A549 (cell line): ENCODE results near the gene IL4R. TPM values are rescaled to one million over a fixed set of nuclear protein-coding genes. Genes with fewer than 3 reads are reported as not detected.
A peak's percentile ranks its signal among the peaks of the same experiment; 100 is the strongest.

Experiments used
- ATAC-seq, 2 experiments: fragments of 200-7000 bp in 1 of 2; fragments of >200 bp in 1 of 2; cut with Nextera tagmentation in 1 of 2; cut with Tn5 transposase in 1 of 2; 3 replicates each; pipeline versions ENCODE4 v1.8.0 to v1.9.1; 2018 to 2020; ENCODE audit warnings: mild to moderate bottlenecking in 1 of 2, moderate library complexity in 1 of 2
- CTCF ChIA-PET: fragments of 300-600 bp; sonication (Branson Sonifier 250); formaldehyde crosslinking; extraction: SDS; loops from one replicate; lab custom pipeline; 2021; ENCODE audit warnings: antibody characterized with exemption, inconsistent platforms; lab: Yijun Ruan, JAX
- POLR2A ChIA-PET: fragments of 350-600 bp; formaldehyde crosslinking; extraction: SDS; loops from one replicate; lab custom pipeline; 2021; ENCODE audit warnings: antibody characterized with exemption, inconsistent platforms; lab: Yijun Ruan, JAX
- DNase-seq, 2 experiments: peaks; one replicate each; pipeline versions ENCODE4 v3.0.0 to v3.0.0-alpha.2; 2011 to 2016; ENCODE audit warnings: low read depth in 1 of 2, low spot score in 1 of 2
- FAIRE-seq: peaks from 2 replicates; lab custom pipeline; 2011; peaks lifted over from hg19 to GRCh38; lab: Jason Lieb, UNC
- H3K27ac ChIP-seq, 2 experiments: fragments of >200 bp; sonication (Bioruptor Twin); formaldehyde crosslinking; 3 replicates each; pipeline ENCODE4 v1.5.1; 2016 to 2017
- H3K4me1 ChIP-seq: fragments of >200 bp; sonication (Bioruptor Twin); formaldehyde crosslinking; 3 replicates; pipeline ENCODE4 v1.6.1; 2016
- H3K4me2 ChIP-seq: fragments of >200 bp; sonication (Bioruptor Twin); formaldehyde crosslinking; 3 replicates; pipeline ENCODE4 v1.6.1; 2016
- H3K4me3 ChIP-seq: fragments of >200 bp; sonication (Bioruptor Twin); formaldehyde crosslinking; 3 replicates; pipeline ENCODE4 v1.5.1; 2016
- H3K9me3 ChIP-seq: fragments of >200 bp; sonication (Bioruptor Twin); formaldehyde crosslinking; 3 replicates; pipeline ENCODE4 v1.6.1; 2016
- BCL3 ChIP-seq: fragments of >200 bp; sonication (Bioruptor Twin); formaldehyde crosslinking; IDR thresholded peaks from 3 replicates; pipeline ENCODE4 v1.6.1; 2016
- BHLHE40 ChIP-seq: IDR thresholded peaks from 2 replicates; pipeline ENCODE4 v1.6.1; 2012; ENCODE audit warnings: low read depth, low read length, inconsistent platforms
- CBX2 ChIP-seq: fragments of 200-600 bp; sonication (generic); IDR thresholded peaks from 2 replicates; pipeline ENCODE4 v1.6.1; 2016; ENCODE audit warnings: low read depth, mild to moderate bottlenecking, borderline replicate concordance
- CBX8 ChIP-seq: fragments of 200-600 bp; sonication (generic); IDR thresholded peaks from 2 replicates; pipeline ENCODE4 v1.6.1; 2016
- CHD2 ChIP-seq: fragments of 150-350 bp; IDR thresholded peaks from 2 replicates; pipeline ENCODE4 v1.6.1; 2014; ENCODE audit warnings: low read length; ENCODE audit not compliant: partially characterized antibody
- EHF ChIP-seq: fragments of 250-450 bp; sonication (Bioruptor Pico); IDR thresholded peaks from 2 replicates; pipeline ENCODE4 v1.5.0; 2020; ENCODE audit warnings: mild to moderate bottlenecking
- EHMT2 ChIP-seq: fragments of 200-600 bp; sonication (generic); IDR thresholded peaks from 2 replicates; pipeline ENCODE4 v1.6.1; 2016; ENCODE audit warnings: antibody characterized with exemption, low read depth, mild to moderate bottlenecking, moderate library complexity
- FOSB ChIP-seq: fragments of 250-450 bp; sonication (Bioruptor Pico); IDR thresholded peaks from 2 replicates; pipeline ENCODE4 v1.5.0; 2020; ENCODE audit warnings: mild to moderate bottlenecking, moderate library complexity
- FOSL2 ChIP-seq, 2 experiments: fragments of 450-650 bp in 1 of 2; fragments of >200 bp in 1 of 2; sonication (Bioruptor Twin) in 1 of 2; formaldehyde crosslinking; IDR thresholded peaks; 2 replicates each; pipeline versions ENCODE4 v1.5.0 to v1.6.1; 2016 to 2020; ENCODE audit warnings: mild to moderate bottlenecking in 1 of 2, moderate library complexity in 1 of 2
- GATA3 ChIP-seq: IDR thresholded peaks from 2 replicates; pipeline ENCODE4 v1.6.1; 2012; ENCODE audit warnings: borderline replicate concordance
- HDAC2 ChIP-seq: fragments of 200-600 bp; sonication (generic); IDR thresholded peaks from 2 replicates; pipeline ENCODE4 v1.6.1; 2016
- HEYL ChIP-seq: fragments of 250-450 bp; sonication (Bioruptor Pico); IDR thresholded peaks from 2 replicates; pipeline ENCODE4 v1.8.0; 2021; ENCODE audit warnings: mild to moderate bottlenecking, moderate library complexity
- HOXA7 ChIP-seq: fragments of 250-450 bp; sonication (Bioruptor Pico); IDR thresholded peaks from 2 replicates; pipeline ENCODE4 v1.5.0; 2020; ENCODE audit warnings: mild to moderate bottlenecking, moderate library complexity
- JUN ChIP-seq, 2 experiments: fragments of >200 bp; sonication (Bioruptor Twin); formaldehyde crosslinking; IDR thresholded peaks; 2 replicates in 1 of 2; 3 replicates in 1 of 2; pipeline ENCODE4 v1.6.1; 2016 to 2017
- JUNB ChIP-seq: fragments of >200 bp; sonication (Bioruptor Twin); formaldehyde crosslinking; IDR thresholded peaks from 2 replicates; pipeline ENCODE4 v1.6.1; 2016
- KDM1A ChIP-seq: fragments of 200-600 bp; sonication (generic); IDR thresholded peaks from 2 replicates; pipeline ENCODE4 v1.6.1; 2016; ENCODE audit warnings: low read depth, mild to moderate bottlenecking
- MAFK ChIP-seq: fragments of 450-650 bp; IDR thresholded peaks from 2 replicates; pipeline ENCODE4 v1.6.1; 2014; ENCODE audit not compliant: partially characterized antibody
- MAZ ChIP-seq: fragments of 150-350 bp; IDR thresholded peaks from 2 replicates; pipeline ENCODE4 v1.6.1; 2014; ENCODE audit warnings: antibody characterized with exemption, low read depth, low read length, borderline replicate concordance
- MYC ChIP-seq: IDR thresholded peaks from 2 replicates; pipeline ENCODE4 v1.6.1; 2012; ENCODE audit warnings: mild to moderate bottlenecking, inconsistent platforms, low read length, improper control_type of control experiment, borderline replicate concordance
- NPAS2 ChIP-seq: fragments of 250-450 bp; sonication (Bioruptor Pico); IDR thresholded peaks from 2 replicates; pipeline ENCODE4 v1.8.0; 2022; ENCODE audit warnings: mild to moderate bottlenecking, moderate library complexity, borderline replicate concordance
- POLR2A ChIP-seq: IDR thresholded peaks from 2 replicates; pipeline ENCODE4 v1.6.1; 2012; ENCODE audit warnings: mild to moderate bottlenecking, low read length
- RAD21 ChIP-seq, 2 experiments: fragments of >200 bp in 1 of 2; sonication (Bioruptor Twin) in 1 of 2; formaldehyde crosslinking in 1 of 2; IDR thresholded peaks in 1 of 2; conservative IDR thresholded peaks in 1 of 2; 2 replicates in 1 of 2; 3 replicates in 1 of 2; pipeline ENCODE4 v1.6.1; 2012 to 2018; ENCODE audit warnings: inconsistent platforms in 1 of 2
- RARB ChIP-seq: fragments of 250-450 bp; sonication (Bioruptor Pico); IDR thresholded peaks from 2 replicates; pipeline ENCODE4 v1.8.0; 2021; ENCODE audit warnings: mild to moderate bottlenecking, moderate library complexity
- SMC3 ChIP-seq: fragments of >200 bp; sonication (Bioruptor Twin); formaldehyde crosslinking; IDR thresholded peaks from 3 replicates; pipeline ENCODE4 v1.6.1; 2018; ENCODE audit warnings: inconsistent platforms
- TP53 ChIP-seq: fragments of 250-450 bp; sonication (Bioruptor Pico); IDR thresholded peaks from 2 replicates; pipeline ENCODE4 v1.5.0; 2021; ENCODE audit warnings: mild to moderate bottlenecking, moderate library complexity
- ZFP36 ChIP-seq: fragments of 450-650 bp; IDR thresholded peaks from 2 replicates; pipeline ENCODE4 v1.6.1; 2014; ENCODE audit warnings: borderline replicate concordance; ENCODE audit not compliant: partially characterized antibody
- WGBS: methylation state at CpG from one replicate; pipeline ENCODE4 v1.1.6; 2017; ENCODE audit errors: missing lambda C conversion rate; 5-methylcytosine and 5-hydroxymethylcytosine counted together
- polyA plus RNA-seq, 4 experiments: library from polyadenylated mRNA; depleted of rRNA in 3 of 4; stranded (reverse); fragments of >200 nt; fragmentation: RNase III in 1 of 4; extraction: RNeasy Plus Mini Kit Qiagen cat#74134 plus additional on column Dnase treatment in 1 of 4; gene quantifications; 2 replicates in 3 of 4; 3 replicates in 1 of 4; pipeline ENCODE4 v1.2.3, GENCODE V29; 2011 to 2017
- TF ChIP-seq, protein P1 (sequence below): fragments of 450-650 bp; IDR thresholded peaks from 2 replicates; pipeline ENCODE4 v1.6.1; 2014; ENCODE audit warnings: antibody characterized with exemption
- TF ChIP-seq, protein P2 (sequence below): fragments of 250-450 bp; sonication (Bioruptor Pico); IDR thresholded peaks from 2 replicates; pipeline ENCODE4 v1.5.0; 2020; ENCODE audit warnings: low read depth, mild to moderate bottlenecking, moderate library complexity

Gene IL4R
- polyA plus RNA-seq, 2 of the 4 experiments (the other 2 are of a cell fraction), result 14.4 to 19.3 TPM

DNA sequence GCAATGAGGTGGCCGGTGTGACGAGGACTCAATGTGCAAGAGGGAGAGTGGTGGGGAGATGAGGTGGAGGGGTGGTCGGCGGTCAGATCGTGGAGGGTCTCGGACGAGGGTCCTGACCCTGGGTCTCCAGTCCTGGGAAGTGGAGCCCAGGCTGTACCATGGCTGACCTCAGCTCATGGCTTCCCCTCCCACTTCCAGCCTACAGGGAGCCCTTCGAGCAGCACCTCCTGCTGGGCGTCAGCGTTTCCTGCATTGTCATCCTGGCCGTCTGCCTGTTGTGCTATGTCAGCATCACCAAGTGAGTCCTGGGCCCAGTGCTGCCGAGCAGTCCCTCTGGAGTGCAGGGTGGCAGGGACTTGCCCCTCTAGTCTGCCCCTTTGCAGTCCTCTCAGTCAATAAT, 41.8 kb downstream of the IL4R start (continued):
- TF ChIP-seq FOSL2 (IDR thresholded peaks at IDR 0.05) (no peak), FOSL2 (CRISPR knock-in tag; IDR thresholded peaks at IDR 0.05) (no peak), HOXA7 (CRISPR knock-in tag) (no peak), FOSB (no peak), BHLHE40 (no peak), HEYL (CRISPR knock-in tag) (no peak), CBX2 (no peak), JUNB (no peak), MAZ (no peak), KDM1A (no peak), ZFP36 (no peak), HDAC2 (no peak), MYC (no peak), CHD2 (no peak), EHF (CRISPR knock-in tag) (no peak), MAFK (peak; percentile 90), TP53 (CRISPR knock-in tag) (no peak), SMC3 (0 out of 3 replicates have a peak, but pooled peaks have one; percentile 19), RARB (CRISPR knock-in tag) (no peak), GATA3 (no peak), POLR2A (no peak), EHMT2 (no peak), RAD21 (conservative IDR thresholded peaks at IDR 0.05 in 1 of 2, IDR thresholded peaks at IDR 0.05 in 1 of 2) (peak; percentile 14 to 23; a peak in 1 of 5 replicates)
- TF ChIP-seq, protein P1, sequence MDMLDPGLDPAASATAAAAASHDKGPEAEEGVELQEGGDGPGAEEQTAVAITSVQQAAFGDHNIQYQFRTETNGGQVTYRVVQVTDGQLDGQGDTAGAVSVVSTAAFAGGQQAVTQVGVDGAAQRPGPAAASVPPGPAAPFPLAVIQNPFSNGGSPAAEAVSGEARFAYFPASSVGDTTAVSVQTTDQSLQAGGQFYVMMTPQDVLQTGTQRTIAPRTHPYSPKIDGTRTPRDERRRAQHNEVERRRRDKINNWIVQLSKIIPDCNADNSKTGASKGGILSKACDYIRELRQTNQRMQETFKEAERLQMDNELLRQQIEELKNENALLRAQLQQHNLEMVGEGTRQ, result no peak

DNA sequence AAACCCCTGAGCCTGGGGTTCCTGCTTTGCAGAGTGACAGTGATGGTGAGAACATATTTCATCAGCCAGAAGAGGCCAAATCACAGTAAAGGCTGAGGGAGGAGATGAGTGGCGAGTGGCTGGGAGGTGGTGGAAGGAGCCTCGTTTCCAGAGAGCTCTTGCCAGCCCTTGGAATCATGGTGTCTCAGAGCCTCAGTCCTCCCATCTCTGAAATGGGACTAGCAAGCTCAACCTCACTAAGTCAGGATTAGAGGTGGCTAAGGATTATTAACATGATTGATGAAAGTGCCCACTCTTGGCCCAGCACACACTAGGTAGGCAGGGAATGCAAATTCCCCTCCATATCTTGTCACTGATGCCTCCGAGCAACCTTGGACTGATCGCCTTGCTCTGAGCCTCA, 43.0 kb downstream of the IL4R start:
- Histone ChIP-seq H3K4me3 (no peak overlapping the region), H3K4me1 (no peaks in the 10 kb centered on the region), H3K27ac (no peak overlapping the region), H3K9me3 (peaks cover 5% of the 10 kb centered on the region; the same call in 1 of the 3 replicates), H3K4me2 (no peak overlapping the region)
- POLR2A ChIA-PET, result no interaction called here
- no peak for DNase-seq
- TF ChIP-seq, protein P2, sequence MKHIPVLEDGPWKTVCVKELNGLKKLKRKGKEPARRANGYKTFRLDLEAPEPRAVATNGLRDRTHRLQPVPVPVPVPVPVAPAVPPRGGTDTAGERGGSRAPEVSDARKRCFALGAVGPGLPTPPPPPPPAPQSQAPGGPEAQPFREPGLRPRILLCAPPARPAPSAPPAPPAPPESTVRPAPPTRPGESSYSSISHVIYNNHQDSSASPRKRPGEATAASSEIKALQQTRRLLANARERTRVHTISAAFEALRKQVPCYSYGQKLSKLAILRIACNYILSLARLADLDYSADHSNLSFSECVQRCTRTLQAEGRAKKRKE (CRISPR knock-in tag), result no peak
- TF ChIP-seq POLR2A (no peak), BCL3 (no peak), RARB (CRISPR knock-in tag) (no peak), NPAS2 (CRISPR knock-in tag) (no peak), SMC3 (no peak), JUN (IDR thresholded peaks at IDR 0.05) (no peak), CHD2 (no peak), CBX8 (no peak)
- no peak for ATAC-seq
- 87% methylated on average over 4 of the region's 4 CpGs for WGBS
- FAIRE-seq, result no peak
- CTCF ChIA-PET, result interaction anchor here (0.7 to 4.0 kb wide), 5 partner anchors 11 to 203 kb away, joined by 3 to 17 read pairs (median 4); no protein-coding TSS in a partner anchor
